ENCODE data around the gene RTN4RL1. TPM values are rescaled to one million over a fixed set of nuclear protein-coding genes. Genes with fewer than 3 reads are reported as not detected.

Gene RTN4RL1
- total RNA-seq, 1 donor from 2014 or later = not detected

DNA sequence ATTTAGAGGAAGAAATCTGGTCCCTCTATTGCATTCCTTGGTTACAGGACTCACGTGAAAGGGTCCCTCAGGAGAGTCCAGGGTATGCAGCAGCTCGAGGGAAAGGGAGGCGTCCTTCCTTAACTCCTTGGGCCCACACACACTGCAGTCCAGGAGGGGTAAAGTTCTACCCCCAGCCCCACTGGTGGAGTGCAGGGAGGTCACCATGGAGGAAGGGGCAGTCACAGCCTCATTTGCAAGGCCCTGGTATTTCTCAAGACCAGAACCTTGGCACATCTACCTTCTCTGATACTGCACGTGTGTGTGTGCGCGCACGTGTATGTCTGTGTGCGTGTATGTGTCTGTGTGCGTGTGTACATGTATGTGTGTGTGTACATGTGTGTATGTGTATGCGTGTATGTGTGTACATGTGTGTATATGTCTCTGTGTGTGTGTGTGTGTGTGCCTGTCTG lies 40.8 kb upstream of the RTN4RL1 start:
- Mint-ChIP-seq H3K4me3 (ENCODE audit: unreplicated experiment) (peak overlapping the region; percentile 47), H3K9me3 (ENCODE audit: unreplicated experiment) (no peaks in the 10 kb centered on the region), H3K27ac (ENCODE audit: unreplicated experiment) (no peak overlapping the region), H3K27me3 (ENCODE audit: unreplicated experiment) (peaks cover 21% of the 10 kb centered on the region), H3K4me1 (ENCODE audit: unreplicated experiment) (peaks cover 67% of the 10 kb centered on the region), H3K36me3 (ENCODE audit: low read depth, unreplicated experiment) (peaks cover 36% of the 10 kb centered on the region)
- TF ChIP-seq CTCF (IDR thresholded peaks at IDR 0.05; ENCODE audit: unreplicated experiment) = no peak
- no peak for DNase-seq (ENCODE audit: low spot score)

DNA sequence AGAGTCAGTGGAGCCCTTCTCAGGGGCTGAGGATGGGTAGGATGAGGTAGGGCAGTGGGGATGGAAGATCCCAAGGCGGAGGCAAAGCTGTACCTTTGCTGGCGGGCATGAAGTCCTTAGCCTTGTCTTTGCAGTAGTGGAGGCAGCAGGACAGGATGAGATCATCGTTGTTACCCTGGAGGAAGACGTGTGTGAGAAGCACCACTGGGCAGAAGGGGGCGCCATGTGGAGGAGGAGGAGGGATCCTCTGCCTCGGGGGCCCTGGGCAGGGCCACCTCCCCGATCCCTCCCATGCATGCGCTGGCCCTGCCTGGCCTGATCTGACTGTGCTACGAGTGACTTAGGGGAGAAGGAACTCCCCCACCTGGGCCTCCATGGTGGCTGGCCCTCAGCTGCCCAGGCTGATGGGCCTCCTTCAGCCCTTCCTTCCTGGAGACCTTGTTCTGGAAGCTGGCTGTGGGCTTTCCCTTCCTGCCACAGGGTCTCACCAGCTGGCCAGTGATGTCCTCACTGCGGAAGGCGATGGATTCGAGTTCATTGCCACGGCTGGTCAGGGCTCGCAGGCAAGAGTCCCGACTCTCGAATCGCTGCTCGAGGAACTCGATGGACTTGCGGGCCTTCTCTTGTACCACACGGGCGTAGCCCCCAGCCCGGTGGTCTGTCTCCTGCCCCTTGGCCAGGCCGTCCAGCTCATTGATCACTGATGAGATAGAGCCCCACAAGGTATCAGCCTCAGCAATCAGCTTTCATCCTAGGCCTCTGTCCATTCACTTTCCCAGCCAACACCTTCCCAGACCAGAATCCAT lies 40.0 kb upstream of the RTN4RL1 start:
- Mint-ChIP-seq H3K36me3 (ENCODE audit: low read depth, unreplicated experiment) (peaks cover 39% of the 10 kb centered on the region), H3K27me3 (ENCODE audit: unreplicated experiment) (peaks cover 25% of the 10 kb centered on the region), H3K9me3 (ENCODE audit: unreplicated experiment) (no peaks in the 10 kb centered on the region), H3K4me3 (ENCODE audit: unreplicated experiment) (no peak overlapping the region), H3K27ac (ENCODE audit: unreplicated experiment) (peak overlapping the region; percentile 79), H3K4me1 (ENCODE audit: unreplicated experiment) (peaks cover 69% of the 10 kb centered on the region)
- TF ChIP-seq CTCF (IDR thresholded peaks at IDR 0.05; ENCODE audit: unreplicated experiment) = peak; percentile 40
- peak; percentile 60 for DNase-seq (ENCODE audit: low spot score)

DNA sequence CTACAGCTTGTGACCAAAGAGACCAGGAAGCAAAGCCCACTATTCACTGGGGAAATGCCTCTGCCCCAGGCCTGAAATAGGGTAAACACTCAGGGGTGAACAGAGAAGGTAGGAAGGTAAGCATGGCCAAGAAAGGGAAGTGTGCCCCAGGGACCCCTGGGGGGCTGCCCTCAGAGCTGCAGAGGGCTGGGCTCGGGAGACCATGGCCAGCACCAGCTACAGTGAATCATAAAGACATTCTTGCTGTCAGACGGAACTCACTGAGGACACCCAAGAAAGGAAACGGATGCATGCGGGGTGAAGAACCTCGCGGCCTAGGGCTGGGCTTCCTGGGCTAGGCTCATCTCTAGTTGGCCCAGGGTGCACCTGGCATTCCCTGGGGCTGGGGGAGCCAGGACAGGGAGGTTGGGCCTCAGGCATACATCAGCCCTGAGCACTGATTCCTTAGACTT lies 39.4 kb upstream of the RTN4RL1 start:
- DNase-seq (ENCODE audit: low spot score) = no peak
- no peaks in the 10 kb centered on the region for H3K9me3 Mint-ChIP-seq (ENCODE audit: unreplicated experiment)
- peaks cover 25% of the 10 kb centered on the region for H3K27me3 Mint-ChIP-seq (ENCODE audit: unreplicated experiment)
- H3K4me3 Mint-ChIP-seq (ENCODE audit: unreplicated experiment) = no peak overlapping the region
- H3K27ac Mint-ChIP-seq (ENCODE audit: unreplicated experiment) = peak overlapping the region; percentile 79
- H3K36me3 Mint-ChIP-seq (ENCODE audit: low read depth, unreplicated experiment) = peaks cover 36% of the 10 kb centered on the region
- peaks cover 68% of the 10 kb centered on the region for H3K4me1 Mint-ChIP-seq (ENCODE audit: unreplicated experiment)
- TF ChIP-seq CTCF (IDR thresholded peaks at IDR 0.05; ENCODE audit: unreplicated experiment) = no peak

GRCh38 chr17:2064147-2064489 lies 39.0 kb upstream of the RTN4RL1 start:
- no peak for DNase-seq (ENCODE audit: low spot score)
- H3K27me3 Mint-ChIP-seq (ENCODE audit: unreplicated experiment) = peaks cover 27% of the 10 kb centered on the region
- H3K36me3 Mint-ChIP-seq (ENCODE audit: low read depth, unreplicated experiment) = peaks cover 35% of the 10 kb centered on the region
- H3K4me3 Mint-ChIP-seq (ENCODE audit: unreplicated experiment) = peak overlapping the region; percentile 77
- no peaks in the 10 kb centered on the region for H3K9me3 Mint-ChIP-seq (ENCODE audit: unreplicated experiment)
- TF ChIP-seq CTCF (IDR thresholded peaks at IDR 0.05; ENCODE audit: unreplicated experiment) = no peak
- H3K27ac Mint-ChIP-seq (ENCODE audit: unreplicated experiment) = no peak overlapping the region
- peaks cover 68% of the 10 kb centered on the region for H3K4me1 Mint-ChIP-seq (ENCODE audit: unreplicated experiment)

Data from endothelial cell (in vitro differentiated cells).